Measurements from ENCODE around the gene RAB2B.

DNA sequence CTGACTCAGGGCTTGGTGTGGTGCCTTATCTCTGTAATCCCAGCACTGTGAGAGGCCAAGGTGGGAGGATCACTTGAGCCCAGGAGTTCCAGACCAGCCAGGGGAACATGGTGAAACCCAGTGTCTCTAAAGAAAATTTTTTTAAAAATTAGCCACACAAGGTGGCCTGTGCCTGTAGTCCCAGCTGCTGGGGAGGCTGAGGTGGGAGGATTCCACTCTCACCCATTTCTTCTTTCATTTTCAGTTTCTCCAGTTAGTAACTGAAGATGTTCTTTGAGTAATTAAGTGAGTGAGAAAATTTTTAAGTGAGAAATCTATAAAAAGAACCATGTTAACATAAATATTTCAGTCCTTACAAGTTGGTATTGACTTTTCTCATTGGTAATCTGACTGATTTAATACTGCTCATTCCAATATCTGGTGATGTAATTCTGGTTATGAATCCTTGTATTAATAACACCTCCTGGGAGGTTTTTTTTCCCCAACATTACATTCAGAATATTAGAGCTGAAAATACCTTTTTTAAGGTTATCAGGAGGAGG is 28.3 kb upstream of the RAB2B start:
- TF ChIP-seq POLR2A (IDR thresholded peaks at IDR 0.05; ENCODE audit: extremely low read depth, insufficient read length) (no peak), MYC (IDR thresholded peaks at IDR 0.05; ENCODE audit: low read depth, low read length) (no peak)
- TF ChIP-seq, protein P1, sequence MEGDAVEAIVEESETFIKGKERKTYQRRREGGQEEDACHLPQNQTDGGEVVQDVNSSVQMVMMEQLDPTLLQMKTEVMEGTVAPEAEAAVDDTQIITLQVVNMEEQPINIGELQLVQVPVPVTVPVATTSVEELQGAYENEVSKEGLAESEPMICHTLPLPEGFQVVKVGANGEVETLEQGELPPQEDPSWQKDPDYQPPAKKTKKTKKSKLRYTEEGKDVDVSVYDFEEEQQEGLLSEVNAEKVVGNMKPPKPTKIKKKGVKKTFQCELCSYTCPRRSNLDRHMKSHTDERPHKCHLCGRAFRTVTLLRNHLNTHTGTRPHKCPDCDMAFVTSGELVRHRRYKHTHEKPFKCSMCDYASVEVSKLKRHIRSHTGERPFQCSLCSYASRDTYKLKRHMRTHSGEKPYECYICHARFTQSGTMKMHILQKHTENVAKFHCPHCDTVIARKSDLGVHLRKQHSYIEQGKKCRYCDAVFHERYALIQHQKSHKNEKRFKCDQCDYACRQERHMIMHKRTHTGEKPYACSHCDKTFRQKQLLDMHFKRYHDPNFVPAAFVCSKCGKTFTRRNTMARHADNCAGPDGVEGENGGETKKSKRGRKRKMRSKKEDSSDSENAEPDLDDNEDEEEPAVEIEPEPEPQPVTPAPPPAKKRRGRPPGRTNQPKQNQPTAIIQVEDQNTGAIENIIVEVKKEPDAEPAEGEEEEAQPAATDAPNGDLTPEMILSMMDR (IDR thresholded peaks at IDR 0.05; ENCODE audit: low read depth, low read length), result no peak
- TF ChIP-seq, protein P2, sequence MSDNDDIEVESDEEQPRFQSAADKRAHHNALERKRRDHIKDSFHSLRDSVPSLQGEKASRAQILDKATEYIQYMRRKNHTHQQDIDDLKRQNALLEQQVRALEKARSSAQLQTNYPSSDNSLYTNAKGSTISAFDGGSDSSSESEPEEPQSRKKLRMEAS (IDR thresholded peaks at IDR 0.05; ENCODE audit: low read depth, low read length), result no peak
